Right ventricle myocardium superior (tissue), 1 donor: ENCODE data around the gene TOX2. TPM values are rescaled to one million over a fixed set of nuclear protein-coding genes. Genes with fewer than 3 reads are reported as not detected.
"Not testable (repeated sequence)": the region's sequence is repeated elsewhere in the genome, so short reads cannot be mapped to it uniquely, and the experiment has no call there.

Source experiments
- ATAC-seq: fragments of 200-7000 bp; cut with Tn5 transposase; one replicate; pipeline ENCODE4 v1.9.1; 2020; ENCODE audit warnings: mild to moderate bottlenecking; ENCODE audit not compliant: poor library complexity
- DNase-seq: peaks from one replicate; pipeline ENCODE4 v3.0.0-alpha.2; 2020
- intact Hi-C: fragments of 100-400 bp; cut with DNase I; formaldehyde crosslinking; loops from one replicate; pipeline ENCODE4 v1.11.2; 2022
- total RNA-seq: library from RNA; stranded (reverse); fragmentation: NEBNext Ultra II Directional; extraction: Animal tissue kit (Norgen Biotek cat#: 25700); gene quantifications from one replicate; pipeline ENCODE4 v1.2.1, GENCODE V29; 2021
- donor health status: DM: no; HTN: yes; CAD: no; lungs with severe emphysema.

The TOX2 gene
- total RNA-seq, 1 donor from 2014 or later, result 0.46 TPM

- DNase-seq (no peak), ATAC-seq (no peak)
- intact Hi-C loops, result no loop called here
Measured at GRCh38 chr20:44033873-44034272, 119.2 kb downstream of the TOX2 start.

DNA sequence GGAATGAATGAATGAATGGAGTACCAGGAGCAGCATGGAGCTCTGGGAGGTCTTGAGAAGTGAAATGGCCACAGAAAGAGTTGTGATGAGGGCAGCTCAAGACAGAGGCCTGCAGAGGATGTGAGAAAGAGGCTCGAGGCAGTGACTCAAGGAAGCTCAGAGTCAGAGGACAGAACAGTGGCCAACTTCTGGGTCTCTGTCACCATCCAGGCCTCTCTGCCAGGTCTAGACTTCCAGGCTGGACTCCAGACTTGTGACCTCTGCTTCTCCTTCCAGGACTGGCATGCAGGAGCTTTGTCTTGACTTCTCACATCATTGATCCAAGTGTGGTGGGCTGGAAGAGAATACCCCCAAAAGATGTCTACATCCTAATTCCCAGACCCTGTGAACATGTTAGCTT, 119.8 kb downstream of the TOX2 start:
- no peak for ATAC-seq
- intact Hi-C loops, result no loop called here
- DNase-seq, result no peak

GRCh38 chr20:44034965-44035635, 120.4 kb downstream of the TOX2 start:
- DNase-seq (no peak), ATAC-seq (no peak)
- intact Hi-C loops, result no loop called here

GRCh38 chr20:44035924-44036323, 121.3 kb downstream of the TOX2 start:
- intact Hi-C loops, result no loop called here
- ATAC-seq, result no peak
- DNase-seq, result no peak

DNA sequence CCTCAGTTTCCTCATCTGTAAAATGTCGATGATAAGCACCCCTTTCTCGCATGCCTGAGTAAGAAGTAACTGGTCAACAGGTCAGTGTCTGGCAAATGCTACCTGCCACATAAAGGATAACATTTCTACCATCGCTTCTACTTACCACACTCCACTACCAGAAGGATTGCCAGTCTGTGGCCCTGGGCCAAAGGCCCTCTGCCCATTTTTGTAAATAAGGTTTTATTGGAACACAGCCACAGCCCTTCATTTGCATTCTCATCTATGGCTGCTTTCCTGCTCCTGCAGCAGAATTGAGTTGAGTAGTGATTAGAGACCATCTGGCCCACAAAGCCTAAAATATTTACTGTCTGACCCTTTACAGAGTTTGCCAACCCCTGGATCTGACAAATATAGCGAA, 121.8 kb downstream of the TOX2 start:
- intact Hi-C loops, result no loop called here
- ATAC-seq (no peak), DNase-seq (no peak)

DNA sequence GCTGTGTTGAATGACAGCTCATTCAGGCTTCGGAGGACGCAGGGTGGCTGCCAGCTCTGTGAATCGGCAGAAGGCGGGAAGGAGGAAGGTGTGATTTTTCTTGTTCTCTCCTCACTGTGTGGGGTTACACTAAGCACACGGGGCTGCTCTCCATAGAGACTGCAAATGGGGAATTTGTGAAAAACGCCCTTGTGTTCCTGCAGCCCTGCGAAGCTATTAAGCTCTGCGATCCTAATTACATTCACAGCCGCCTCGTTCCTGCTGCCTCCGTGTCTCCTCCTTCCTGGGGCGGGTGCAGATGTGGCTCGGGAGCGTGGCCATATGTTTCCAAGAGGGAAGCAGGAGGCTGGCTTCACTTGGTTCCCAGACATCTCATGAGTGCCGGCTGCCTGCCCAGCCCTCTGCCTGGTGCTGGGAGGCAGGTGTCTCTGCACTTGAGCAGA, 124.0 kb downstream of the TOX2 start:
- intact Hi-C loops, result no loop called here
- ATAC-seq (no peak), DNase-seq (no peak)

DNA sequence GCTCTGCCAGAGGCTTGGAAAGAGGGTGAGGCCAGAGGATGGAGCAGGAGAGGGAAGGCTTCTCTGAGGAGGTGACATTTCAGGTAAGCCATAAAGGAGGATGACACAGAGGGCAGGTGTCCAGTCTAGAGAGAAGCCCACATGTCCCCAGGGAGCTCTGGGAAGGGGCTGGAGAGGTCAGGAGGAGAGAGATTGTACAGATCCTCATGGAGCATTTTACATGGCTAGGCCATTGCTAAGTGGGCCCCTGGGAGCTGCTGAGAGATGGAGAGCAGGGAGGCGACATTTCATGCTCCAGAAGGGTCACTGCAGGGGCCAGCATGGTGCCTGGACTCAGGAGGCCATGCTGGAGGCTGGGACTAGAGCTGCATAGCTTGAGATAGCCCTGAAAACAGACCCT, 124.5 kb downstream of the TOX2 start:
- DNase-seq (no peak), ATAC-seq (no peak)
- intact Hi-C loops, result no loop called here

- ATAC-seq (no peak), DNase-seq (no peak)
- intact Hi-C loops, result no loop called here
Measured at GRCh38 chr20:44039741-44040140, 125.1 kb downstream of the TOX2 start.

DNA sequence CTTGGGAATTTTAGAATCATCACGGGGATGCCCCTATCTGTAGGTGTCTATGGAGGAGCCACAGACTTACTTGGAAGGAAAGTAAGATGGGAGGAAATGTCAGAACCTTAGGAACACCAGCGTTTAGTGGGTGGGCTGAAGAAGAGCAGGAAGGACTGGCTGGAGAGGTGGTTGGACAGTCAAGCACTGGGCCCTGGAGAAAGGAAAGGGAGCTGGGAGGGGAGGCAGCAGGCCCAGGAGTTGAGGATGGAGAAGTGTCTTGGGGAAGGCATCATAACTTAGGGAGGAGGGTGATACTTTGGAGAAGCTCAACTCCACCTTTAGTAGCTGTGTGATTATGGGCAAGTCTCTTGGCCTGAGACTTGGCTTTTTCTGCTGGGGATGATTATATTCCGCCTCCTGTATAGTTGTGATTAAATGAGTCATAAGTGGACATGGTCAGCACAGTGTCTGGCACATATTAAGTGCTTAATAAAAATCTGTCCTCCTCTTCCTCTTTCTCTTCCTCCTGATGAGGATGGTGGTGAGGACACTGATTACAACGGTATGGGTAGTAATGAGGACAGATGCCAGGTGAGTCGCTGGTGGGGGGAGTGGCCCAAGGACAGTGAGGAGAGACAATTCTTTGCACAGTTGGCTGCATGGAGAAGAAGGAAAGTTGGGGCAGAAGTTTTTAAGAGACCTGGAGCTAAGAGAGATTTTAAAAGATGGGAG, 125.7 kb downstream of the TOX2 start:
- intact Hi-C loops, result no loop called here
- no peak for DNase-seq
- ATAC-seq, result no peak

DNA sequence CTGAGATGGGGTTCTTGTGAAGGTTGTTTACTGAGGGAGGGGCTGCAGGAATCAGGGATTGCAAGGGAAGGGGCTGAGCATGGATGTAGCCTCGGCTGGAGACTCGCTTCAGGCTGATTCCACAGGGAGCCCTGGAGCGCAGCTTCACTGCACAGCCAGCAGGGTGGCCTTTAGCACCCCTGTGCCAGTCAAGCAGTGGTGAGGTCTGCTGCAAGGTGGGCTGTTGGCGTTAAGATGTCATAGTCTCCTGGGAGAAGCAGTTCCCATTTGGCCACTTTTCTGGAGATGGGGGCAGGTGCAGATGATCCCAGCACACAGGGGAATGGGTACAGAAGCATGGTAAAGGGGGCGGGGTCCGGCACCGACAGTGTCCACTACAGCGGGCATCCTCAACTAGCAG, 126.3 kb downstream of the TOX2 start:
- intact Hi-C loops, result no loop called here
- ATAC-seq (no peak), DNase-seq (no peak)

DNA sequence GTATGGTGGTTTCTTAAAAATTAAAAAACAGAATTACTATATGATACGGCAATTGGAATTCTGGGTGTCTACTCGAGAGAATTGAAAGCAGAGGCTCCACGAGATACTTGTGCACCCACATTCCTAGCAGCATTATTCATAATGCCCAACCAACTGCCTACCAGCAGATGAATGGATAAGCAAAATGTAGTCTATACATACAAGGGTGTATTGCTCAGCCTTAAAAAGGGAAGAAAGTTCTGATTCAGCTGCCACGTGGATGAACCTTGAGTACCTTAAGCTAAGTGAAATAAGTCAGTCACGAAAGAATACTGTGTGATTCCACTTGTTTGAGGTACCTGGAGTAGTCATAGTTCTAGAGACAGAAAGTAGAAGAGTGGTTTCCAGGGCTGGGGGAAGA, 130.1 kb downstream of the TOX2 start:
- DNase-seq, ATAC-seq, intact Hi-C loops: not testable (repeated sequence)

GRCh38 chr20:44050327-44050726, 135.7 kb downstream of the TOX2 start:
- DNase-seq (no peak), ATAC-seq (no peak)
- intact Hi-C loops, result no loop called here

- ATAC-seq (no peak), DNase-seq (no peak)
- intact Hi-C loops, result no loop called here
Measured at GRCh38 chr20:44050925-44051660, 136.4 kb downstream of the TOX2 start.

GRCh38 chr20:44051661-44052000, 137.0 kb downstream of the TOX2 start:
- ATAC-seq (no peak), DNase-seq (no peak)
- intact Hi-C loops, result no loop called here

- intact Hi-C loops, result no loop called here
- ATAC-seq (no peak), DNase-seq (no peak)
Measured at GRCh38 chr20:44052166-44052565, 137.5 kb downstream of the TOX2 start.

- intact Hi-C loops, result no loop called here
- DNase-seq, result no peak
- no peak for ATAC-seq
Measured at GRCh38 chr20:44053046-44053445, 138.4 kb downstream of the TOX2 start.

GRCh38 chr20:44054118-44054517, 139.5 kb downstream of the TOX2 start:
- intact Hi-C loops, result no loop called here
- DNase-seq (no peak), ATAC-seq (no peak)

DNA sequence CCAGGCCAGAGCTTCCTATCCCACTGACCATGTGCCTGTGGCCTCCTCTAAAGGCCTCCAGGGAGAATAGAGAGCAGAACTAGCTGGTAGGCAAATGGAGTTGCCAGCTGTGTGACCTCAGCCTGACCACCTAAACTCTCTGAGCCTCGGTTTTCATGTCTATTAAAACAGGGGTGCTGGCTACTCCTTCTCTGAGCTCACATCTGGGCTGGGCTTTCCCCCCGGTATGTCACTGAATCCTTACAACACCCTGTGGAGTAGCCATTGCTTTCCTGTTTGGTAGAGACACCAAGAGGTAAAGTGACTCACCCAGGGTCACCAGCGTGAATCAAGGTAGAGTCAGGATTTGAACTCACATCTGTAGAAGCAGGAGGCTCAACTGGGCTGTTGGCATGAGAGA, 140.2 kb downstream of the TOX2 start:
- ATAC-seq (no peak), DNase-seq (no peak)
- intact Hi-C loops, result no loop called here

GRCh38 chr20:44056010-44056698, 141.5 kb downstream of the TOX2 start:
- peak; percentile 93 for ATAC-seq
- intact Hi-C loops, result no loop called here
- no peak for DNase-seq
